Fibroblast of the aortic adventitia (primary cell): ENCODE data around the gene ICAM5. TPM values are rescaled to one million over a fixed set of nuclear protein-coding genes. Genes with fewer than 3 reads are reported as not detected.
A peak's percentile ranks its signal among the peaks of the same experiment; 100 is the strongest.

Experiments
- DNase-seq: peaks from one replicate; pipeline ENCODE4 v3.0.0-alpha.2; 2010; ENCODE audit warnings: low read depth
- H3K4me3 ChIP-seq: 2 replicates; pipeline ENCODE4 v1.5.1; 2011; ENCODE audit warnings: low read depth, mild to moderate bottlenecking, control low read depth, low read length, moderate library complexity
- CTCF ChIP-seq: IDR thresholded peaks from 2 replicates; pipeline ENCODE4 v1.5.1; 2011; ENCODE audit warnings: mild to moderate bottlenecking, low read length, control low read depth, inconsistent platforms; ENCODE audit not compliant: insufficient read depth
- total RNA-seq: library from RNA; depleted of rRNA; stranded (reverse); fragments of >200 nt; gene quantifications from 2 replicates; pipeline ENCODE4 v1.2.3, GENCODE V29; 2012; ENCODE audit warnings: low replicate concordance

Gene ICAM5
- total RNA-seq, 1 donor: 1.2 TPM

GRCh38 chr19:10252707-10253106 lies 37.0 kb upstream of the ICAM5 start:
- DNase-seq: no peak

GRCh38 chr19:10254244-10254643 lies 35.5 kb upstream of the ICAM5 start:
- no peak for DNase-seq
- H3K4me3 ChIP-seq: no peak overlapping the region
- no peak for TF ChIP-seq CTCF

More at GRCh38 chr19:10252707-10253106, 37.0 kb upstream of the ICAM5 start:
- peak overlapping the region; percentile 81 for H3K4me3 ChIP-seq
- no peak for TF ChIP-seq CTCF

- DNase-seq: no peak
- no peak overlapping the region for H3K4me3 ChIP-seq
- no peak for TF ChIP-seq CTCF
These were observed 34.4 kb upstream of the ICAM5 start for GRCh38 chr19:10255358-10255757.

- no peak overlapping the region for H3K4me3 ChIP-seq
- no peak for TF ChIP-seq CTCF
- no peak for DNase-seq
These were observed 33.2 kb upstream of the ICAM5 start for GRCh38 chr19:10256551-10256950.

- no peak for TF ChIP-seq CTCF
- no peak for DNase-seq
- no peak overlapping the region for H3K4me3 ChIP-seq
These were observed 32.7 kb upstream of the ICAM5 start for GRCh38 chr19:10256970-10257615.

GRCh38 chr19:10258080-10258710 lies 31.6 kb upstream of the ICAM5 start:
- DNase-seq: no peak
- no peak for TF ChIP-seq CTCF
- no peak overlapping the region for H3K4me3 ChIP-seq
